GM18873 (cell line): ENCODE results near the gene RPN2.

Experiments
- ATAC-seq: cut with Tn5 transposase; IDR thresholded peaks from one replicate; pipeline ENCODE4 v1.9.1; 2021; ENCODE audit warnings: mild to moderate bottlenecking, moderate library complexity, moderate number of reproducible peaks; ENCODE audit not compliant: unreplicated experiment, low FRiP score

Gene RPN2

DNA sequence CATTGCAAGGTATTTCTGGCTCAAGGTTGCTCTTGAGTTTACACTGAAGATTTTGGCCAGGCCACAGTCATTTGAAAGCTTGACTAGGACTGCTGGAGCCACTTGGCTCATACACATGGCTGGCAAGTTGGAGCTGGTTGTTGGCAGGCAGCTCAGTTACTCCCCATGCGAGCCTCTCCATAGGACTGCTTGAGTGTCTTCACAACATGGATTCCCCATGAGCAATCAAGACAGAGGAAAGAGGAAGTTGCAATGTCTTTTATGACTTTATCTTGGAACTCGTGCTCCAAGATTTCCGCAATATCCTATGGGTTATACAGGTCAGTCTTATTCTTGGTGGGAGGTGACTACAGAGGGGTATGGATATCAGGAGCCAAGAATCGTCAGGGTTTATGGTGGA, 109.0 kb downstream of the RPN2 start:
- no peak for ATAC-seq

DNA sequence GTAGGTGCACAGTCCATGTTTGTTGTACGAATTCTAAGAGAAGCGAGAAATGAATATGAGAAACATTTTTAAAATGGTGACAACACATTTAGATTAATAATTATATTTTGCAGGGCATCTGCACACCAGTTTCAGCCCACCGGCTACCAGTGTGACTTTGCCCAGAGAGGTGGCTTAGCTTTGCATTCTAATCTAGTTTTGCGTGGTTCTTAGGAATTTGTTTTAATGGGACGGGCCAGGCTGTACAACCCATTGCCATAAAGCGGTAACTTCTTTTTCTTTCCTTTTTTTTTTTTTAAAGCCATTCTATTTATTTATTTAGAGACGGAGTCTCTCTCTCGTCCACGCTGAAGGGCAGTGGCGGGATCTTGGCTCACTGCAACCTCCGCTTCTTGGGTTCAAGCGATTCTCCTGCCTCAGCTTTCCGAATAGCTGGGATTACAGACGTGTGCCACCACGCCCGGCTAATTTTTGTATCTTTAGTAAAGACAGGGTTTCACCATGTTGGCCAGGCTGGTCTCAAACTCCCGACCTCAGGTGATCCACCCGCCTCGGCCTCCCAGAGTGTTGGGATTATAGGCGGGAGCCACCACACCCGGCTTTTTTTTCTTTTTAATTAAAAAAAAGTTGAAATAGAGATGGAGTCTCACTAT, 111.2 kb downstream of the RPN2 start:
- no peak for ATAC-seq
